GM21381 (cell line): ENCODE results near the gene PPP2R2C.
A peak's percentile ranks its signal among the peaks of the same experiment; 100 is the strongest.

Experiments
- ATAC-seq: cut with Tn5 transposase; IDR thresholded peaks from one replicate; pipeline ENCODE4 v1.9.1; 2021; ENCODE audit warnings: mild to moderate bottlenecking, moderate library complexity; ENCODE audit not compliant: unreplicated experiment

PPP2R2C gene

GRCh38 chr4:6332042-6332668 is 140.3 kb downstream of the PPP2R2C start:
- ATAC-seq = no peak

GRCh38 chr4:6331468-6331867 is 140.9 kb downstream of the PPP2R2C start:
- no peak for ATAC-seq

GRCh38 chr4:6331018-6331417 is 141.4 kb downstream of the PPP2R2C start:
- no peak for ATAC-seq

- ATAC-seq = no peak
Observed at GRCh38 chr4:6330384-6330767, 142.0 kb downstream of the PPP2R2C start.

- no peak for ATAC-seq
Observed at GRCh38 chr4:6329478-6330383, 142.7 kb downstream of the PPP2R2C start.

GRCh38 chr4:6328526-6328925 is 143.9 kb downstream of the PPP2R2C start:
- no peak for ATAC-seq

- peak; percentile 73 for ATAC-seq
Observed at GRCh38 chr4:6327220-6327917, 145.0 kb downstream of the PPP2R2C start.

- ATAC-seq = no peak
Observed at GRCh38 chr4:6326312-6327060, 145.9 kb downstream of the PPP2R2C start.

GRCh38 chr4:6325788-6326290 is 146.6 kb downstream of the PPP2R2C start:
- no peak for ATAC-seq

GRCh38 chr4:6324999-6325787 is 147.2 kb downstream of the PPP2R2C start:
- no peak for ATAC-seq

GRCh38 chr4:6324461-6324998 is 147.9 kb downstream of the PPP2R2C start:
- ATAC-seq = no peak

- ATAC-seq = no peak
Observed at GRCh38 chr4:6322761-6323566, 149.4 kb downstream of the PPP2R2C start.

- ATAC-seq = no peak
Observed at GRCh38 chr4:6322067-6322760, 150.2 kb downstream of the PPP2R2C start.

- no peak for ATAC-seq
Observed at GRCh38 chr4:6321361-6321760, 151.1 kb downstream of the PPP2R2C start.

GRCh38 chr4:6320663-6321062 is 151.8 kb downstream of the PPP2R2C start:
- ATAC-seq = no peak

- ATAC-seq = no peak
Observed at GRCh38 chr4:6319530-6320150, 152.8 kb downstream of the PPP2R2C start.

GRCh38 chr4:6318206-6318605 is 154.2 kb downstream of the PPP2R2C start:
- ATAC-seq = no peak

- no peak for ATAC-seq
Observed at GRCh38 chr4:6316461-6317003, 155.9 kb downstream of the PPP2R2C start.
